ENCODE results near the gene ZBTB3. TPM values are rescaled to one million over a fixed set of nuclear protein-coding genes. Genes with fewer than 3 reads are reported as not detected.

The ZBTB3 gene
- total RNA-seq, 1 donor from 2014 or later = 13.4 TPM

DNA sequence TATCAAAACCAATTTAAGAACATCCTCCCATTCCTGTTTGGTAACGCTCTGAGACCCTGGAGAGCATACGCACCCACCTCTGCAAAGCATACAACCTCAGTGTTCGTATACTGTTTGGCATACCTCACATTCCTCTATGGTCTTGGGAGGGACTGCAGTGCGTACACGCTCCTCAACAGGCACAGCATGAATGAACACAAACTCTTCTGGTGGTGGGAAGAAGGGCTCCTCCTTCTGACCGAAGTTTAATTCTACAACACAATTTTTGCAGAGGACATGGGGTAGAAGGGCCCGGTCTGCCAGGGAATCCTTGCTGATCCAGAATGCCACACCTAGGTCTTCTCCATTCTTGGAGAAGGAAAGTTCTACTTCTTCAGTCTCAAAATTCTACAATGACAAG, 32.0 kb downstream of the ZBTB3 start:
- peaks cover 47% of the 10 kb centered on the region for H3K36me3 Mint-ChIP-seq (ENCODE audit: insufficient read depth)
- no peak for DNase-seq (ENCODE audit: low spot score, unreplicated experiment)
- no peaks in the 10 kb centered on the region for H3K9me3 Mint-ChIP-seq (ENCODE audit: low read depth)
- H3K27me3 Mint-ChIP-seq = no peaks in the 10 kb centered on the region
- peak overlapping the region; percentile 90 for H3K27ac Mint-ChIP-seq
- no peak overlapping the region for H3K4me3 Mint-ChIP-seq (ENCODE audit: low read depth)
- H3K4me1 Mint-ChIP-seq (ENCODE audit: low read depth) = peaks cover 23% of the 10 kb centered on the region
- TF ChIP-seq, protein P1, sequence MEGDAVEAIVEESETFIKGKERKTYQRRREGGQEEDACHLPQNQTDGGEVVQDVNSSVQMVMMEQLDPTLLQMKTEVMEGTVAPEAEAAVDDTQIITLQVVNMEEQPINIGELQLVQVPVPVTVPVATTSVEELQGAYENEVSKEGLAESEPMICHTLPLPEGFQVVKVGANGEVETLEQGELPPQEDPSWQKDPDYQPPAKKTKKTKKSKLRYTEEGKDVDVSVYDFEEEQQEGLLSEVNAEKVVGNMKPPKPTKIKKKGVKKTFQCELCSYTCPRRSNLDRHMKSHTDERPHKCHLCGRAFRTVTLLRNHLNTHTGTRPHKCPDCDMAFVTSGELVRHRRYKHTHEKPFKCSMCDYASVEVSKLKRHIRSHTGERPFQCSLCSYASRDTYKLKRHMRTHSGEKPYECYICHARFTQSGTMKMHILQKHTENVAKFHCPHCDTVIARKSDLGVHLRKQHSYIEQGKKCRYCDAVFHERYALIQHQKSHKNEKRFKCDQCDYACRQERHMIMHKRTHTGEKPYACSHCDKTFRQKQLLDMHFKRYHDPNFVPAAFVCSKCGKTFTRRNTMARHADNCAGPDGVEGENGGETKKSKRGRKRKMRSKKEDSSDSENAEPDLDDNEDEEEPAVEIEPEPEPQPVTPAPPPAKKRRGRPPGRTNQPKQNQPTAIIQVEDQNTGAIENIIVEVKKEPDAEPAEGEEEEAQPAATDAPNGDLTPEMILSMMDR (IDR thresholded peaks at IDR 0.05; ENCODE audit: unreplicated experiment) = peak; percentile 38

- DNase-seq (ENCODE audit: low spot score, unreplicated experiment) = no peak
- Mint-ChIP-seq H3K9me3 (ENCODE audit: low read depth) (no peaks in the 10 kb centered on the region), H3K4me3 (ENCODE audit: low read depth) (no peak overlapping the region), H3K27me3 (no peaks in the 10 kb centered on the region), H3K4me1 (ENCODE audit: low read depth) (peaks cover 11% of the 10 kb centered on the region), H3K36me3 (ENCODE audit: insufficient read depth) (peaks cover 52% of the 10 kb centered on the region), H3K27ac (no peak overlapping the region)
- TF ChIP-seq, protein P1 (IDR thresholded peaks at IDR 0.05; ENCODE audit: unreplicated experiment) = no peak
These were observed 34.5 kb downstream of the ZBTB3 start for GRCh38 chr11:62719302-62719978.

DNA sequence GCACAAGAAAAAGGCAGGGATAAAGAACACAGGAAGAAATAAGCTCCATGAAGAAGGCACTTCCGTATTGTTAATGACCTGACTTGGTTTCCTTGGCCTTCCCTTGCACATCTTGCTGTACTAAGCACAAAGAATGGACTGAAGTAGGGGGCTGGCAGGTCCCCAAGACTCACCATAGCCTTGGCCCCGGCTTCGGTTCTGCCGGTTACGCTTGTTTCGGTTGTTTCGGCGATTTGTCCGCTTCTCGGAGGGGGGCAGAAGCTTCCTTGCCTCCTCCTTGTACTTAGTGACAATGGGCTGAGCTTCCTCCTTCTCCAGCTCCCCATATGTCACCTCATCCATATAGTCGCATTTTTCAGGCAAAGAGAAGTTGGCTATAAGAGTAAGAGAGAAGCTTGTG, 37.1 kb downstream of the ZBTB3 start:
- no peak for DNase-seq (ENCODE audit: low spot score, unreplicated experiment)
- H3K4me3 Mint-ChIP-seq (ENCODE audit: low read depth) = no peak overlapping the region
- no peaks in the 10 kb centered on the region for H3K27me3 Mint-ChIP-seq
- H3K4me1 Mint-ChIP-seq (ENCODE audit: low read depth) = peaks cover 15% of the 10 kb centered on the region
- no peaks in the 10 kb centered on the region for H3K9me3 Mint-ChIP-seq (ENCODE audit: low read depth)
- H3K36me3 Mint-ChIP-seq (ENCODE audit: insufficient read depth) = peaks cover 46% of the 10 kb centered on the region
- H3K27ac Mint-ChIP-seq = no peak overlapping the region
- TF ChIP-seq, protein P1 (IDR thresholded peaks at IDR 0.05; ENCODE audit: unreplicated experiment) = no peak

GRCh38 chr11:62716206-62716605, 37.8 kb downstream of the ZBTB3 start:
- Mint-ChIP-seq H3K4me1 (ENCODE audit: low read depth) (peaks cover 15% of the 10 kb centered on the region), H3K27me3 (no peaks in the 10 kb centered on the region), H3K4me3 (ENCODE audit: low read depth) (no peak overlapping the region), H3K9me3 (ENCODE audit: low read depth) (no peaks in the 10 kb centered on the region), H3K36me3 (ENCODE audit: insufficient read depth) (peaks cover 40% of the 10 kb centered on the region), H3K27ac (peak overlapping the region; percentile 82)
- TF ChIP-seq, protein P1 (IDR thresholded peaks at IDR 0.05; ENCODE audit: unreplicated experiment) = no peak
- DNase-seq (ENCODE audit: low spot score, unreplicated experiment) = no peak

DNA sequence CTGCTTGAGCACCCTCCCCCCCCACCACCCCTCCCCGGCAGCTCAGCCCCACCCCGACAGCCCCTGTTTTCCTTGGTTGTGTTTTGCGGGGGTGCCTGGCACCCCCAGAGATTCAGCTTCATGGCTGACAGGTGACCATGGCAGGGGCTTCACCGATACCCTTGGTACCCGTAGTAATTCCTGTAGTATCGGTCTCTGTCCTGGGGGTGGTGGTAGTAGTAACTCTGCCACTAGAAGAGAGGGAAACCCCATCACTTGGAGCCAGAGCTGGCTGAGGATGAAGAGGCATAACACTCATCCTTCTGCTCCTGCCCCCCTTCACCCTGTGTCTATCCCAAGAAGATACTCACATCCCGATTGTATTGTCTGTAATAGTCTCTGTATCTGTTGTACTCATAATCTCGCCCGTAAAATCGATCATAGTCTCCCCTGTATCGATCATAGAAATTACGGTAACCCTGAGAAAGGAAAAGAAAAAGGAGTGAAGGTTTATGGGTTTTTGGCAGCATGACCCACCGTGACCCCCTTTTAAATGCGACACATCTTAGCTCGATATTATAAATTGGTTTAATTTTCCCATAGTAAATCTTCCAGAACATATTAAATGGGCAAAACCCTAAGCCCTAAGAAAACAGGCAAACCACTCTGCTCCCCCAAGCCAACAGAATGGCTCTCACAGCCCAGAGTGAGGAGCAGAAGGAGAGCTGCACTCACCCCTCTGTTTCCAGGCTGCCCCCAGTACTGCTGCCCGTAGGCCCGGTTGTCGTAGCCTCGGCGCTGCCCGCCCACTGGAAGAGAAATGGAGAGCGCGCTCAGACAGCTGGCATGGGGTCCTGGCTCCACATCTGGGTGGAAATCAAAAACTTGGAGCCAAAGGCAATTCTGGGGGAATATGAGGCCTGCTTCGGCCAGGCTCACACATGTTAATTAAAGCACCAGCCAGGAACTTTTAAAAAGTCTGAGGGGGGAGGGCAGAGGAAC, 38.5 kb downstream of the ZBTB3 start:
- DNase-seq (ENCODE audit: low spot score, unreplicated experiment) = no peak
- H3K27ac Mint-ChIP-seq = no peak overlapping the region
- no peak overlapping the region for H3K4me3 Mint-ChIP-seq (ENCODE audit: low read depth)
- H3K4me1 Mint-ChIP-seq (ENCODE audit: low read depth) = peaks cover 15% of the 10 kb centered on the region
- peaks cover 39% of the 10 kb centered on the region for H3K36me3 Mint-ChIP-seq (ENCODE audit: insufficient read depth)
- no peaks in the 10 kb centered on the region for H3K9me3 Mint-ChIP-seq (ENCODE audit: low read depth)
- TF ChIP-seq, protein P1 (IDR thresholded peaks at IDR 0.05; ENCODE audit: unreplicated experiment) = no peak
- H3K27me3 Mint-ChIP-seq = no peaks in the 10 kb centered on the region
